Stimulated activated CD4-positive, alpha-beta T cell treated with anti-CD3 and anti-CD28 coated beads, Interleukin-2, amount 100 ng/mL, for 24 hours (primary cell): Measurements from ENCODE around the gene XG.
"Not testable (repeated sequence)": the region's sequence is repeated elsewhere in the genome, so short reads cannot be mapped to it uniquely, and the experiment has no call there.

Experiments used
- DNase-seq, 2 donors: peaks; one replicate each; pipeline ENCODE4 v3.0.0-alpha.2; 2020

XG gene

DNA sequence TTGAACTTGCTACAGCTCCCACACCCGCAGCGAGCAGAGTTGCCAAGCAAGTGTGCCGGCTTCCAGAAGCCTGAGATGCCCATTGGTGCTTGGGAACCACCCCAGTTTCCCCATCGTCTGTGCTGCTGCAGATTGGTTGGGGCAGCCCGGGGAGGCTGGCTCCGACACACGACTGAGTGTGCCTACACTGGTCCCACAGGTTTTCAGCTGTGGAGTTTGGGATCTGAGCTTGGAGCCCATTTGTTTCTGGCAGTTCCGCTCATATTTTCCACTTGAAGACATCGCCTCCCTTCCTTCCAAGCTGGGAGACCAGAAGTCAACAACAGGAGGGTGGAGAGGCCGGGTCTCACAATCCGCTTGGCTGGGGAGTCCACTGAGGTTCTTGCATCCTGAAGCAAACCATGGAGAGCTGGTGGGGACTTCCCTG is at the start of gene XG:
TSS of gene XG (plus strand) at position 167 of the 427 bp plus-strand sequence. CDS start at position 402, 235 bp downstream.
- not testable (repeated sequence) for DNase-seq

DNA sequence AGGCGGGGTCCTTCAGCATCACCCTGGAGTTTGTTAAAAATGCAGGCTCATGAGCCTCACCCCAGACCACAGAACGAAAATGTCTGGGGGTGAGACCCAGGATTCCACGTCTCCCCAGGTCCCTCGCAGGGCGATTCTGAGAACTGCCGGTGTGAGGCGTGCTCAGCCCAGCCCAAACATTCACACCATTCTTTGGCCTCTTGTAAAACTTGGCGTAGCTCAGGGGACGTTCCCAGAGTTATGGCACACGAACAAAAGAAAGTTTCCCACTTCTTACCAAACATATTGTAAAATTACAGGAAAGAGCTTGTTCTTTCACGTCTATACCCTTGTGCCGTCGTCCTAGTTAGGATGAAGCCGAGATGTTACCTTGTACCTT is 47.9 kb upstream of the XG start:
- DNase-seq, result no peak

DNA sequence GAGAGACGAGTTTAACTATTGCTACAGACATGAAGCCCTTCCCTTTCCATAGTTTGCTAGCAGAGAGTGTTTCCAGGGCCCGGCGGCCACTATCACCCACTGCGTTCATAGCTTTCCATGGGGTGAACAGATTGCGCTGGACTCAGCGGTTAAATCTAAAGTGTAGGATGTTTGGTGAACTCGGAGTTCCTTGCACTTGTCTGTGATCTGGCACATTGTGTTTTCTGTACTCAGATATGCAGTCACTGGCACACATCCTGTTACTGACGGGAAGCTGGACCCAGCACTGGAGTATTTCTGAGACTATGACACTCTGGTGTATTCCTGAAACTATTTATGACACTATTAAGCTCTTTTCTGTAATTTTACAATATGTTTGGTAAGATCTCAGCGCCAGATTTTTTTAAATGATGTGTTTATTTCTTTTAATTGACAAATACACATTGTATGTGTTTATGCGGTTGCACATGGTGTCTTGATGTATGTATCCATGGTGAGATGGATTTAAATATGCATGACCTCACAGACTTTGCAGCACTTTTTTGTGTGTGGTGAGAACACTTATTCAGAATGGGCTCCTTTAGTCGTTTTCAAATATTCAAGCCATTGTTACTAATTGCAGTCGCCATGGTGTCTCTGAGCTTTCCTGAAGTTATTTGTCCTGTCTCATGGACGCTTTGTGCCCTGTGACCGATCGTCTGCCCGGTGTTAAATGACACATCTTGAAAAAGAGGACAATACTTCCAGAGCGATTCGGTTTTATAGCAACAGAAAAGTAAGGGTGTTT is 46.6 kb upstream of the XG start:
- no peak for DNase-seq

DNA sequence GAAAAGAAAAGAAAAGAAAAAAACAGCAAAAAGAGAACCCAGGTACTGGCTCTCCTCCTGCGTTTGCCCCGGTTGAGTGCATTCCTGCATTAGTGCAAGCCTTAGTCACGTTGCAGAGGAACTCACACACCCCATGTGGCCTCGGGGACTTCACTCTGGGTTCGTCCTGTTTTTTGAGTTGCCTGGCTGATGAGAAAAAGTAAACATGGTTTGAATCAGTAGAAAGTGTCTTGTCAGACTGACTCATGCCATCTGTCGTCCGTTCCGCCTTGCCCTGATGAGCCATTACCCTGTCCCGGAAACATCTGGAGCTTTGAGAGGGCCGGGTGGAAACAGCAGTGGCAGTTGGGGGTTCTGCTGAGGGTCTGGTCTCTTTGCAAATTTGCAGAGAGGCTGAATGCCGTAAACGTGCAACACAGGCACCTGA is 44.5 kb upstream of the XG start:
- DNase-seq, result peak; percentile 57 to 69

DNA sequence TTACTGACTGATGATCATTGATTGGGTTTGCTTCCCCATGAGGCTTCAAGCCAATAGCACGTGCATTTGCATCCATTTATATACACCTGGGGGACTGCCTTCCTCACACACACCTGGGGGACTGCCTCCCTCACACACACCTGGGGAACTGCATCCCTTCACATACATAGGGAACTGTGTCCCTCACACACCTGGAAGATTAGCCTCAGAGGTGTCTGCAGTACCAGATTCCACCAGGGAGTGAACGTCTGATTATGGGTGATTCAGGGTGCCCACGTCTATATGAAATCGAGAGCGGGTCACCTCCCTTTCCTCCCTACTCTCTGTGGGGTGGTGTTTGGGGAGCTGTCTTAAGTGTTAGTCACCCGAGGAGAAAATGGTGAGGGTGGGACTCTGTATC is 43.8 kb upstream of the XG start:
- DNase-seq, result no peak

GRCh38 chrX:2708592-2709188 is 43.1 kb upstream of the XG start:
- no peak for DNase-seq

DNA sequence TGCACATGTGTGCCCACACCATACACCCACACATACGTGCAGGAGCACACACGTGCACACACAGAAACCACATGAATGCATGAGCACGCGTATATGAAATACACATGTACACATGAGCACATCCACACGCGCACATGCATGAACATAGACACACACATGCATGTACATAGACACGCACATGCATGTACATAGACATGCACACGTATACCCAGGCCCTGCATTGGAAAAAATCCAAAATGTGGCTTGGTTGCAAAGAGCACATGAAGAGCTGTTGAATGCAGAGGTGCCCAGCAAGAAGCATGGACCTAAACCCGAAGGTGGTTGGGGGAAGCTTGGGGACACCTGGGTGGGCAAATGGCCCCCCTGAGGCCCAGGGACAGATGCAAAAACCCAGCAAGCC is 42.3 kb upstream of the XG start:
- no peak for DNase-seq

DNA sequence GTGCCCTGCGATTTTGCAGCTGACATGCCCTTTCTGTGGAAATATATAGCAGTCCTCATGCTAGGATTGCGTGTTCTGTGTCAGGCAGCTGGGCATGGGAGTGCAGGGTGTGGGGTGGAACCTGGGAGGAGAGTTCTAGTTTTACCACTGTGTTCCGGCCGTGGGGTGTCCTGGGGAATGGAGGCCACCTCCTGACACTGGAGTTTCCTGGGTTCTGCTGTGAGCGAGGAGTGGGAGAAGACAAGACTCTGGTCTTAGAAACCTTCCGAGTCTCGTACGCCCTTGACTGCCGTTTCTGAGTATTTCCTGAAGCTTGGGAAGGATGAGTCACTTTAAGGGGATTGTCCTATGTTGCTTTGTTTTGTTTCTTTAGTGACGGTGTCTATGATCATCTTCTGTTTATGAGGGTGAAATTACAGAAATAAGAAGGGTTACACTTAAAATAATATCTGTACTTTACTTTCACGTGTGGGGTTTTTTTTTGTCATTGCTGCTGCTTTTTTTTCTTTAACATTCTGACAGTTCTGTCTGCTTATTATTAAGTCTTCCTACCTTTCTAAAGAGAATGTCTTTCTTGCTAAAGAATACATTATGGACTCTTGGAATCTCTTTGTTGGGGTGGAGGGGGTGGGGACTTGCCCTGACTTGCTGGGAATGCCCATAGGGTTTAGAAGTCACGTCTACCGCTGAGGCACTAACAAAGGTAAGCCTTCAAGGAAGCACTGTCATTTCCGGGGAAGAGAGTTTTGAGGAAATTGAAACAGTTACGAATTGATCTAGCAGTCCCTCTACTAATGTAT is 41.6 kb upstream of the XG start:
- DNase-seq, result peak; percentile 43 to 76

- DNase-seq, result no peak
These were observed 40.4 kb upstream of the XG start for GRCh38 chrX:2711441-2711840.

DNA sequence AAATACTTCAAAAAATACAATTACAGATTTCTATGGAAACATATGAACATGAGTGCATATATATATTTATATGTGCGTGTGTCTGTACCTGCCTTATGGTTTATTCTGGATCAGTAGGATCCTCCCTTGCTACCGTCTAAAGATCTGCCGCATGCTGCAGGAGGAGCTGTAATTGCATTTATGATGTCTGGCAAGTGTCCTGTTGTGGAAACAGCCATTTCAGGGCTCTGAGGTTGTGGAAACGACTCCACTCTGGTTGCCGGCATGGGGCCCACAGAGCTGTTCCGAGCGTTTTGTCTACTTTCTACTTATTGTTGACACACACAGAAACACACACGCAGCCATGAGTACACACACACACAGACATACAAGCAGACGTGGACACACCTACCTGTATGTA is 39.4 kb upstream of the XG start:
- DNase-seq, result no peak

DNA sequence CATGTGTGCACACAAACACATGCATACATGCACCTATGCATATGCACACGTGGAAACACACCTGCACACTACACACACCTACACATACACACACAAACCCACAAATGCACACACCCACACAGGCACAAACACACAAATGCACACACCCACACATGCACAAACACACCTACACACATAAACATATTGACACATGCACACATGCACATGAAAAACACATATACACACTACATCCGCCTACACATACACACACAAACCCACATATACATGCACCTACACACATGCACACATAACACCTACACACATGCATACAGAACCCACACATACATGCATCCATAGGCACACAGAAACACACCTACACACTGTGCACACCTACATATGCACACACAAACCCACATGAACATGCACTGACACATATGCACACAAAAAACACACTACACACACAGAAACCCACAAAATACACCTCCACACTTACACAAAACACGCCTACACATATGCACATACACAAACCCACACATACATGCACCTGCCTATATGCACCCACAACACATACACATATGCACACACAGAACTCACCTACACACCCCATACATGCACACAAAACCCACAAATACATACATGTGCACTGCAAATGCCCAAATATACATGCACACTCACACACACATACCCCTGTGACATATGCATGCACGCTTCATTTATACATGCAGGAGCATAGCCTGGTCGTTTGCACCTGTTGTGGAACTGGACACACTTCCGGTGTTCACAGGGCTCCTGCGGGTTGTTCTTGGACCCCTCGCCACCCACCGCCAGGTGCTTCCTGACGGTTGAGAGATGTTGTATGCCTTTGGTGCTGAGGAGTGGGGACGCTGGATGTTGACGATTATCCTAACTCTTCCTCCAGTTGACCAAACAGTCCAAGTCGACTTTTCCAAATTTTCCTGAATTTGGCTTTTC is 38.7 kb upstream of the XG start:
- no peak for DNase-seq

GRCh38 chrX:2714551-2714950 is 37.3 kb upstream of the XG start:
- peak in 1 of 2 donors; percentile 33 for DNase-seq

DNA sequence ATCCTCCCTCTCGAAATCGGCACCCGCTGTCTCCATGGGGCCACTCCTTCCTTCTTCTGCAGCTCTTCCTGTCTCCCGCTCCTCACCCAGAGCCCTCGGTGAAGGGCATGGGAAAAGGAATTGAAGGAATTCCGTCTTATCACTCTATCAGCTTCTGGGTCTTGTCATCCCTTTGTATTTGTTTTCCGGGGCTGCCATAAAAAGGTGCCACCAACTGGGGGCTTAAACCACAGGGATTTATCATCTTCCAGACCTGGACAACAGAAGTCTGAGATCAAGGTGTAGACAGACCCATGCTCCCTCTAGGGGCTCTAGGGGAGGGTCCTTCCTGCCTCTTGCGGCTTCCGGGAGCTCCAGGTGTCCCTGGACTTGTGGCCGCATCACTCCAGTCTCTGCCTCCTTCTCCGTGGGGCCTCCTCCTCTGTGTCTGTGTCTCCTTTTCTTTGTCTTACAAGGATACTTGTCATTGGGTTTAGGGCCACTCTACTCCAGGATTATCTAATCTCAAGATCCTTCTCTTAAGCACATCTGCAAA is 36.7 kb upstream of the XG start:
- no peak for DNase-seq

GRCh38 chrX:2717312-2717711 is 34.5 kb upstream of the XG start:
- no peak for DNase-seq

- no peak for DNase-seq
These were observed 33.0 kb upstream of the XG start for GRCh38 chrX:2718821-2719220.

DNA sequence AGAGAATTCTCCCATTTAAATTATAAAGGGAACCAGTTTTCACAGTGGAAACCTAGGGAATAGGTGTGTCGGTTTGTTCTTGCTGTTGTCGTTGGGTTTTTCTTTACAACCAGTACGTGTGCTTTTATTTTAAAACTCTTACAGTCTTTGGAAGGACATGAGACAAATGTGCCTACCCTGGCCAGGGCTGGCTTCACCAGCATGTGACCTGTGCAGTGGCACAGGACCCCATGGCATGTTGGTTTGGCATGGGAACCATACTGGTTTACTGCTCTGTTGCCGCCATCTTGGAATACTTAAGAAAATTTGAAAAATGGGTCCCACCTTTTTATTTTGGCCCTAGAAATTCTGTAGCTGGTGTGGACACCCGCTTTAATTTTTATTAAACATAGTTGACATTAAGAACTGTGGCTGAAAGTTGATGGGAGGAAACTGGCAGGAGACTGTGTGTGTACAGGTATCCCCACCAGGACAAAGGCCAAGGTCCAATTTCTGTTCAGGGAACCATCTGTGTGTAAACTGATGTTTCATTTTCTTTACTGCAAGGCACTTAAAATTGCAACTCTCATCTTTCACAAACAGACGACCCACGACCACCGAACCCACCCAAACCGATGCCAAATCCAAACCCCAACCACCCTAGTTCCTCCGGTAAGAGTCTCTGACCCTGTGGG is 31.9 kb upstream of the XG start:
- DNase-seq, result no peak

DNA sequence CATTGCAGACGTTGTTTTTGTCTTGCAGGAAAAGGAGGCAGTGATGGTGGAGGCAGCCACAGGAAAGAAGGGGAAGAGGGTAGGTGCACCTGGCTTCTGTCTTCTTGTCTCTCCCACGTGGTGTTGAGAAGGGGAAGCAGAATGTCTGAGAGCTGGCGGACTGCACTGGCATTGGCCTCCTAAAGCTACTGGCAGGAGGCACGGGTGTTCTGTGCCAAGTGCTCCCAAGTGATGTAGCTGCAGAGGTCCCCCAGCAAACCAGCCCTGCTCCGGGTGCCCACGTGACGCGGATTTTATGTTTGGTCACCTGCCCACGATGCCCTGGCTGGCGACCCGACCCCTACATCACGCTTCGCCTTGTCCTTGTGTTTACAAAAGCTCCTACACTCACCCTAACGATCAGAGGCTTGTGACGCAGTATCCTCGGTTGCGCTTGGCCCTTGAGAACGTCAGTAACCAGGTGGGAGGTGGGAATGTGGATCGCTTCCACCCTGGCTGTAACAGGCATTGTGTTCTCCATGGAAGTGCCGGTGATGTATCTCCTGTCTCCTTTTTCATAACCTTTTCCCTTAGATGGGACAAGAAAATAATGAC is 28.5 kb upstream of the XG start:
- DNase-seq, result no peak

- not testable (repeated sequence) for DNase-seq
These were observed 24.6 kb upstream of the XG start for GRCh38 chrX:2727264-2727663.

- DNase-seq, result no peak
These were observed 19.8 kb upstream of the XG start for GRCh38 chrX:2732076-2732475.

DNA sequence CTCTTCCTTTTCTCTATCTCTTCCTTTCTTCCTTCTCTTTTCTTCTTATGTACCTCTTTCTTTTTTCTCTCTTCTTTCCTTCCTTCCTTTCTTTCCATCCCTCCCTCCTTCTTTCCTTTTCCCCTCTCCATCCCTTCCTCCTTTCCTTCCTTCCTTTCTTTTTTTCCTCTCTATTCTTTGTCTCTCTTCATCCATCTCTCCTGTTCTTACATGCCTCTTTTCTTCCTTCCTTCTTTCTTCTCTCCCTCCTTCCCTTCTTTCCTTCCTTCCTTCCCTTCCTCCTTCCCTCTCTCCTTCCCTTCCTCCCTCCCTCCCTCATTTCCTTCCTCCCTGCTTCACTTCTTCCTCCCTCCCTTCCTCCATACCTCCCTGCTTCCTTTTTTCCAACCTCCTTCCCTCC is 19.2 kb upstream of the XG start:
- no peak for DNase-seq

GRCh38 chrX:2733286-2733685 is 18.6 kb upstream of the XG start:
- DNase-seq, result no peak
